Lower lobe of right lung (tissue), 2 donors: ENCODE results near the gene RNLS. TPM values are rescaled to one million over a fixed set of nuclear protein-coding genes. Genes with fewer than 3 reads are reported as not detected.

Source experiments
- ATAC-seq, 2 donors: fragments of 200-7000 bp; cut with Tn5 transposase; one replicate each; pipeline ENCODE4 v1.9.1; 2020 to 2022; ENCODE audit warnings: mild to moderate bottlenecking in 2 of 2, moderate library complexity in 2 of 2
- DNase-seq: peaks from one replicate; pipeline ENCODE4 v3.0.0-alpha.2; 2020
- H3K27ac ChIP-seq: fragments of 200-600 bp; one replicate; pipeline ENCODE4 v1.8.0; 2022
- H3K27me3 ChIP-seq: fragments of 200-600 bp; one replicate; pipeline ENCODE4 v1.8.0; 2022; ENCODE audit warnings: low read depth
- H3K36me3 ChIP-seq: fragments of 200-600 bp; one replicate; pipeline ENCODE4 v1.8.0; 2022; ENCODE audit warnings: mild to moderate bottlenecking
- H3K4me1 ChIP-seq: fragments of 200-600 bp; one replicate; pipeline ENCODE4 v1.8.0; 2022
- H3K4me3 ChIP-seq: fragments of 200-600 bp; one replicate; pipeline ENCODE4 v1.8.0; 2022; ENCODE audit warnings: mild to moderate bottlenecking
- H3K9me3 ChIP-seq: fragments of 200-600 bp; one replicate; pipeline ENCODE4 v1.8.0; 2022
- CTCF ChIP-seq: fragments of 200-600 bp; IDR thresholded peaks from one replicate; pipeline ENCODE4 v1.8.0; 2022; ENCODE audit warnings: antibody characterized with exemption, mild to moderate bottlenecking
- intact Hi-C: fragments of 100-400 bp; cut with DNase I; formaldehyde crosslinking; loops from one replicate; pipeline ENCODE4 v1.11.0; 2022
- total RNA-seq: library from RNA; stranded (reverse); fragmentation: NEBNext Ultra II Directional; extraction: Animal tissue kit (Norgen Biotek cat#: 25700); gene quantifications from one replicate; pipeline ENCODE4 v1.2.1, GENCODE V29; 2021
- donor health status: DM: no; HTN: yes; CAD: no; lungs with severe emphysema.

Gene RNLS
- total RNA-seq, 1 donor from 2014 or later = 9.6 TPM

- Histone ChIP-seq H3K4me1 (no peaks in the 10 kb centered on the region), H3K4me3 (no peak overlapping the region), H3K36me3 (no peaks in the 10 kb centered on the region), H3K27me3 (no peaks in the 10 kb centered on the region), H3K9me3 (no peaks in the 10 kb centered on the region), H3K27ac (no peak overlapping the region)
- no peak for TF ChIP-seq CTCF
- intact Hi-C loops = no loop called here
- no peak for DNase-seq
- no peak for ATAC-seq
Observed at GRCh38 chr10:88439932-88440331, 143.2 kb downstream of the RNLS start.

- H3K27ac ChIP-seq = no peak overlapping the region
- H3K36me3 ChIP-seq = no peaks in the 10 kb centered on the region
Observed at GRCh38 chr10:88437411-88437810, 145.7 kb downstream of the RNLS start.

GRCh38 chr10:88433565-88434186, 149.4 kb downstream of the RNLS start:
- no peaks in the 10 kb centered on the region for H3K9me3 ChIP-seq
- intact Hi-C loops = no loop called here
- H3K27me3 ChIP-seq = no peaks in the 10 kb centered on the region
- no peaks in the 10 kb centered on the region for H3K36me3 ChIP-seq
- DNase-seq = no peak
- no peak overlapping the region for H3K4me3 ChIP-seq
- ATAC-seq = no peak
- no peak overlapping the region for H3K27ac ChIP-seq
- TF ChIP-seq CTCF = no peak
- no peaks in the 10 kb centered on the region for H3K4me1 ChIP-seq

More at GRCh38 chr10:88437411-88437810, 145.7 kb downstream of the RNLS start:
- H3K4me3 ChIP-seq = no peak overlapping the region
- TF ChIP-seq CTCF = no peak
- H3K4me1 ChIP-seq = no peaks in the 10 kb centered on the region
- intact Hi-C loops = no loop called here
- H3K9me3 ChIP-seq = no peaks in the 10 kb centered on the region
- ATAC-seq (no peak), DNase-seq (no peak)
- H3K27me3 ChIP-seq = no peaks in the 10 kb centered on the region

- no peak overlapping the region for H3K27ac ChIP-seq
- H3K9me3 ChIP-seq = no peaks in the 10 kb centered on the region
- no peaks in the 10 kb centered on the region for H3K4me1 ChIP-seq
- intact Hi-C loops = no loop called here
- no peaks in the 10 kb centered on the region for H3K36me3 ChIP-seq
- DNase-seq (no peak), ATAC-seq (no peak)
- TF ChIP-seq CTCF = no peak
- no peaks in the 10 kb centered on the region for H3K27me3 ChIP-seq
- no peak overlapping the region for H3K4me3 ChIP-seq
Observed at GRCh38 chr10:88431103-88431502, 152.0 kb downstream of the RNLS start.

DNA sequence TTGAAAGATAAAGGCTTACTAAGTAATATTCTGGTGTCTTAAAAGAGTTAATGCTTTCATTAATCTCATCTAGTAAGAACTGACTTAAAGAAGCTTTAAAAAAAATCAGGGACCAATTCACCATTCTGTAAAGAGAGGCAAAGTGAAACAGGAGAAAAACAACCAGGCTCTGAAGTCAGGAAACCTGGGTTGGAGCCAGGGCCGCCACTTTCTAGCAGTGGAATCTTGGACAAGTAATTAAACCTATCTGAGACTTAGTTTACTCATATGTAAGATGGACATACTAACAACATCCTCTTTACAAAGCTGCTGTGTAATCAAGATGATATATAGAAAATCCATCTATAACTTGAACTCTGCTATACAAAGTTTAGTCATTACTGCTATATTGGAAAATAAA, 154.1 kb downstream of the RNLS start:
- no peak overlapping the region for H3K27ac ChIP-seq
- no peak for ATAC-seq
- H3K9me3 ChIP-seq = no peaks in the 10 kb centered on the region
- TF ChIP-seq CTCF = no peak
- no peak for DNase-seq
- no peaks in the 10 kb centered on the region for H3K27me3 ChIP-seq
- intact Hi-C loops = no loop called here
- H3K4me1 ChIP-seq = no peaks in the 10 kb centered on the region
- no peaks in the 10 kb centered on the region for H3K36me3 ChIP-seq
- H3K4me3 ChIP-seq = no peak overlapping the region
